GM21515 (cell line): ENCODE data around the gene ZNF428.
"Not testable (repeated sequence)": the region's sequence is repeated elsewhere in the genome, so short reads cannot be mapped to it uniquely, and the experiment has no call there.

ENCODE experiments used
- ATAC-seq: cut with Tn5 transposase; IDR thresholded peaks from one replicate; pipeline ENCODE4 v1.9.1; 2021; ENCODE audit not compliant: unreplicated experiment

The ZNF428 gene

GRCh38 chr19:43640424-43640757 is 21.0 kb upstream of the ZNF428 start:
- no peak for ATAC-seq

GRCh38 chr19:43639519-43640423 is 20.3 kb upstream of the ZNF428 start, which contains the start of gene CADM4:
CADM4 (minus strand) TSS chr19:43639850; CDS start chr19:43639790, 60 bp downstream.
- no peak for ATAC-seq

- ATAC-seq, result no peak
Measured at GRCh38 chr19:43638995-43639518, 19.6 kb upstream of the ZNF428 start.

- ATAC-seq, result no peak
Measured at GRCh38 chr19:43638214-43638994, 19.0 kb upstream of the ZNF428 start.

GRCh38 chr19:43636121-43636683 is 16.8 kb upstream of the ZNF428 start:
- ATAC-seq, result no peak

- ATAC-seq, result not testable (repeated sequence)
Measured at GRCh38 chr19:43635561-43635940, 16.1 kb upstream of the ZNF428 start.

GRCh38 chr19:43634872-43635560 is 15.6 kb upstream of the ZNF428 start:
- ATAC-seq, result no peak

GRCh38 chr19:43634506-43634871 is 15.1 kb upstream of the ZNF428 start:
- no peak for ATAC-seq

GRCh38 chr19:43634068-43634467 is 14.6 kb upstream of the ZNF428 start:
- no peak for ATAC-seq

- ATAC-seq, result no peak
Measured at GRCh38 chr19:43633520-43633919, 14.1 kb upstream of the ZNF428 start.

- ATAC-seq, result no peak
Measured at GRCh38 chr19:43631491-43631890, 12.1 kb upstream of the ZNF428 start.

GRCh38 chr19:43628646-43629326 is 9.4 kb upstream of the ZNF428 start:
- ATAC-seq, result no peak

GRCh38 chr19:43626838-43627237 is 7.4 kb upstream of the ZNF428 start:
- ATAC-seq, result no peak

- ATAC-seq, result no peak
Measured at GRCh38 chr19:43625918-43626579, 6.6 kb upstream of the ZNF428 start.

- ATAC-seq, result no peak
Measured at GRCh38 chr19:43624933-43625332, 5.5 kb upstream of the ZNF428 start.

GRCh38 chr19:43623889-43624670 is 4.7 kb upstream of the ZNF428 start:
- ATAC-seq, result no peak

- no peak for ATAC-seq
Measured at GRCh38 chr19:43622956-43623355, 3.5 kb upstream of the ZNF428 start.

GRCh38 chr19:43622070-43622469 is 2.6 kb upstream of the ZNF428 start:
- ATAC-seq, result no peak
